WERI-Rb-1 (cell line): Measurements from ENCODE around the gene FAR1.

Source experiments
- DNase-seq: peaks from one replicate; pipeline ENCODE4 v3.0.0-alpha.2; 2020
- H3K27ac ChIP-seq: fragments of 250-450 bp; sonication (Bioruptor Pico); 2 replicates; pipeline ENCODE4 v1.5.1; 2020; ENCODE audit warnings: mild to moderate bottlenecking, moderate library complexity
- H3K27me3 ChIP-seq: fragments of 250-450 bp; sonication (Bioruptor Pico); 2 replicates; pipeline ENCODE4 v1.5.1; 2021; ENCODE audit warnings: mild to moderate bottlenecking, low read depth, moderate library complexity; ENCODE audit not compliant: insufficient read depth, severe bottlenecking
- H3K36me3 ChIP-seq: fragments of 250-450 bp; sonication (Bioruptor Pico); 2 replicates; pipeline ENCODE4 v1.5.1; 2020; ENCODE audit warnings: mild to moderate bottlenecking, moderate library complexity
- H3K4me3 ChIP-seq: 2 replicates; pipeline ENCODE4 v1.5.1; 2011; ENCODE audit warnings: low read depth, mild to moderate bottlenecking, control low read depth, low read length
- H3K9me3 ChIP-seq: fragments of 250-450 bp; sonication (Bioruptor Pico); 2 replicates; pipeline ENCODE4 v1.5.1; 2021; ENCODE audit warnings: mild to moderate bottlenecking, moderate library complexity; ENCODE audit not compliant: severe bottlenecking
- CTCF ChIP-seq: IDR thresholded peaks from 2 replicates; pipeline ENCODE4 v1.5.1; 2011; ENCODE audit warnings: low read depth, mild to moderate bottlenecking, control low read depth, inconsistent platforms, low read length

FAR1 gene

GRCh38 chr11:13701506-13701905 is 33.0 kb downstream of the FAR1 start:
- no peak overlapping the region for H3K27ac ChIP-seq
- no peak for TF ChIP-seq CTCF
- H3K9me3 ChIP-seq = no peaks in the 10 kb centered on the region
- no peak overlapping the region for H3K4me3 ChIP-seq
- no peaks in the 10 kb centered on the region for H3K27me3 ChIP-seq
- no peak for DNase-seq
- peaks cover 49% of the 10 kb centered on the region for H3K36me3 ChIP-seq

GRCh38 chr11:13702071-13702470 is 33.6 kb downstream of the FAR1 start:
- Histone ChIP-seq H3K27ac (no peak overlapping the region), H3K36me3 (peaks cover 48% of the 10 kb centered on the region), H3K4me3 (no peak overlapping the region), H3K9me3 (no peaks in the 10 kb centered on the region), H3K27me3 (no peaks in the 10 kb centered on the region)
- no peak for DNase-seq
- TF ChIP-seq CTCF = no peak

- peaks cover 44% of the 10 kb centered on the region for H3K36me3 ChIP-seq
- no peak for TF ChIP-seq CTCF
Measured at GRCh38 chr11:13705710-13706109, 37.2 kb downstream of the FAR1 start.

GRCh38 chr11:13713982-13714381 is 45.5 kb downstream of the FAR1 start:
- Histone ChIP-seq H3K27me3 (no peaks in the 10 kb centered on the region), H3K27ac (no peak overlapping the region), H3K36me3 (peaks cover 45% of the 10 kb centered on the region), H3K4me3 (no peak overlapping the region), H3K9me3 (no peaks in the 10 kb centered on the region)
- no peak for TF ChIP-seq CTCF
- DNase-seq = no peak

More at GRCh38 chr11:13705710-13706109, 37.2 kb downstream of the FAR1 start:
- H3K27ac ChIP-seq = no peak overlapping the region
- DNase-seq = no peak
- H3K4me3 ChIP-seq = no peak overlapping the region
- H3K9me3 ChIP-seq = no peaks in the 10 kb centered on the region
- H3K27me3 ChIP-seq = no peaks in the 10 kb centered on the region

- no peak for DNase-seq
- TF ChIP-seq CTCF = no peak
- Histone ChIP-seq H3K27ac (no peak overlapping the region), H3K9me3 (no peaks in the 10 kb centered on the region), H3K27me3 (no peaks in the 10 kb centered on the region), H3K4me3 (no peak overlapping the region), H3K36me3 (peaks cover 54% of the 10 kb centered on the region)
Measured at GRCh38 chr11:13717331-13717730, 48.9 kb downstream of the FAR1 start.

GRCh38 chr11:13718394-13718793 is 49.9 kb downstream of the FAR1 start:
- Histone ChIP-seq H3K36me3 (peaks cover 58% of the 10 kb centered on the region), H3K9me3 (no peaks in the 10 kb centered on the region), H3K4me3 (no peak overlapping the region), H3K27ac (no peak overlapping the region), H3K27me3 (no peaks in the 10 kb centered on the region)
- DNase-seq = no peak
- no peak for TF ChIP-seq CTCF
